GM10248 (cell line): ENCODE results near the gene GOSR1.

Experiments used
- CTCF ChIA-PET: fragments of 300-600 bp; sonication (Branson Sonifier 250); formaldehyde crosslinking; extraction: SDS; loops from one replicate; lab custom pipeline; 2021; ENCODE audit warnings: antibody characterized with exemption; lab: Yijun Ruan, JAX
- POLR2A ChIA-PET: fragments of 350-650 bp; sonication (Branson Sonifier 250); formaldehyde crosslinking; extraction: SDS; loops from one replicate; lab custom pipeline; 2020; ENCODE audit warnings: antibody characterized with exemption; lab: Yijun Ruan, JAX
- DNase-seq: peaks from one replicate; pipeline ENCODE4 v3.0.0; 2012; ENCODE audit errors: extremely low spot score
- CTCF ChIP-seq: IDR thresholded peaks from 2 replicates; pipeline ENCODE4 v1.5.1; 2012; ENCODE audit warnings: mild to moderate bottlenecking, low read depth; ENCODE audit errors: extremely low read depth, missing control alignments, control extremely low read depth

Gene GOSR1

GRCh38 chr17:30576326-30576861, 99.2 kb downstream of the GOSR1 start:
- TF ChIP-seq CTCF, result no peak
- CTCF ChIA-PET, result no interaction called here
- DNase-seq, result no peak
- POLR2A ChIA-PET, result no interaction called here
